ENCODE measurements around the gene PRSS56. TPM values are rescaled to one million over a fixed set of nuclear protein-coding genes. Genes with fewer than 3 reads are reported as not detected.

Gene PRSS56
- total and polyA plus RNA-seq, 2 of the 13 experiments (the other 11 are each of a cell fraction or from before 2014, with no cell fraction given) = not detected

GRCh38 chr2:232529806-232530547 lies 9.8 kb downstream of the PRSS56 start:
- no TSS peak for BruUV-seq (replicated peaks)
- POLR2A ChIA-PET = no interaction called here
- TF ChIP-seq ZNF572 (CRISPR knock-in tag; IDR thresholded peaks at IDR 0.05) = no peak
- TF ChIP-seq MYNN (CRISPR knock-in tag; IDR thresholded peaks at IDR 0.05; ENCODE audit: low read depth) = no peak
- TF ChIP-seq EP300 (IDR thresholded peaks at IDR 0.05; ENCODE audit: low read depth in 2 of 2, low read length in 2 of 2) = no peak
- no peak for TF ChIP-seq EP300 (CRISPR knock-in tag; IDR thresholded peaks at IDR 0.05; ENCODE audit: borderline replicate concordance)
- TF ChIP-seq KLF12 (CRISPR knock-in tag; IDR thresholded peaks at IDR 0.05; ENCODE audit: borderline replicate concordance) = no peak
- no peak for TF ChIP-seq KDM1A (CRISPR knock-in tag; IDR thresholded peaks at IDR 0.05)
- no peak for TF ChIP-seq ZNF83 (CRISPR knock-in tag; IDR thresholded peaks at IDR 0.05; ENCODE audit: borderline replicate concordance)
- TF ChIP-seq ZGPAT (CRISPR knock-in tag; IDR thresholded peaks at IDR 0.05) = no peak
- TF ChIP-seq CTCF (CRISPR knock-in tag; IDR thresholded peaks at IDR 0.05) = no peak

More at GRCh38 chr2:232529806-232530547, 9.8 kb downstream of the PRSS56 start:
- Histone ChIP-seq H3K27me3 (ENCODE audit: control insufficient read depth in 1 of 2, insufficient read depth in 2 of 2, low read length in 2 of 2) (peaks cover 22 to 69% of the 10 kb centered on the region in 2 experiments; a peak in 4 of 5 replicates), H3K9me3 (ENCODE audit: low read length) (no peaks in the 10 kb centered on the region), H3K4me1 (ENCODE audit: insufficient read depth, low read length) (peaks cover 24% of the 10 kb centered on the region), H3K79me2 (ENCODE audit: insufficient read depth, low read length) (no peaks in the 10 kb centered on the region), H3K36me3 (replicated peaks in 1 of 2; ENCODE audit: control insufficient read depth in 1 of 2, insufficient read depth in 2 of 2, low read length in 2 of 2) (no peaks in the 10 kb centered on the region), H3K27ac (ENCODE audit: extremely low read length, insufficient read depth, low read length) (no peak overlapping the region), H3K4me2 (ENCODE audit: low read depth, low read length) (no peak overlapping the region), H2AFZ (ENCODE audit: low read length) (no peak overlapping the region), H4K20me1 (ENCODE audit: insufficient read depth, low read length) (no peaks in the 10 kb centered on the region), H3K9ac (ENCODE audit: insufficient read depth, low read depth, low read length) (no peak overlapping the region), H3K4me3 (replicated peaks in 1 of 3; ENCODE audit: insufficient read depth in 1 of 3, low read depth in 2 of 3, low read length in 3 of 3) (no peak overlapping the region)
- no peak for ATAC-seq
- DNase-seq (ENCODE audit: low spot score) = no peak
- in situ Hi-C loops (cut with HindIII; ENCODE audit: extremely low pct_ligation_motif_present, low pct_unique_long_range_greater_than_20kb) (no loop called here), intact Hi-C loops (cut with micrococcal nuclease; ENCODE audit: unreplicated experiment) (loop anchor here (10.0 kb wide), 1 partner anchor 625 kb away; no protein-coding TSS in a partner anchor)
- no peak for FAIRE-seq
- WGBS (ENCODE audit: low lambda C conversion rate) = 32% methylated on average over 17 of the region's 17 CpGs
- CTCF ChIA-PET (ENCODE audit: low intra/inter-chr PET ratio, low total read pairs) = no interaction called here

Data from HepG2 (cell line).